ENCODE data around the gene NAA10. TPM values are rescaled to one million over a fixed set of nuclear protein-coding genes. Genes with fewer than 3 reads are reported as not detected.

NAA10 gene
- total RNA-seq, 1 donor from 2014 or later = 41.3 TPM

GRCh38 chrX:153929576-153929975 lies 5.3 kb downstream of the NAA10 start:
- DNase-seq (ENCODE audit: low read depth in 2 of 2) = no peak

- no peak for DNase-seq (ENCODE audit: low read depth in 2 of 2)
Observed at GRCh38 chrX:153928846-153929245, 6.0 kb downstream of the NAA10 start.

DNA sequence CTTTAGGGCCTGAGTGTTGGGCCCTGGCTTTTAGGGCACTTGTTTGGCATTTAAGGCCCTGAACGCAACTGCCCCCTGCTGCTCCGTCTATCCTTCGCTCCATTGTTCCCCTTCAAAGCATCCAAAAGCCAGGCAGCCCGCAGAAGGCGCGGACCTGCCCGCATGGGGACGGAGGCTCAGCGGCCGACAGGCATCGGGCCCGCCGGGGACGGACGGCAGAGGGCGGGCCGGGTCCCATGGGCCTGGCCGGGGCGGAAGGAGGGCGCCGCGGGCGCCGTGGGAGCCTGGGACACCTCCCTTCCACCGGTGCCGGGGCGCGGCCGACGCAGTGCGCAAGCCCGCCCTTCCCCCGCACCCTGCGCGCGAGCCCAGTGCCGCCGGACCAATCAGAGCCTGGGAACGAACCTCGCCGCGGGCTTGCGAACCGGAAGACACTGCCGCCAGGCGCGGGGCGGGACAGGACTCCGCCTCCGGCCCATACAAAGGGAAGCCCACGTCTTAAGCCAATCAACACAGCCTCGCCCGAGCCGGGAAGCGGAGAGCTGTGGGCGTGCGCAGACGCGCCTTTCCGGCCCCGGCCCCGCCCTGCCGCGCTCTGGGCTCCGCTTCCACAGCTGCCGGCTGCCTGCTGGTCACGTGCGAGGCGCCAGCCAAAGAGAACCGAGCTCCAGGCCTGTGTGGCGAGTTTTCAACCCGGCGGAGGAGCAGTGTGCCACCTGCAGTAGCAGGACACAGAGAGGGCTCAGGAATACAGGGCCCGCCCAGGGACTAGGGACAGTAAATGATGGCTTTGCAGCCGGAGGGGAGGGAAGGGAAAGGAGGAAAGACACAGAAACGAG lies 6.7 kb downstream of the NAA10 start:
- peak; percentile 99 for DNase-seq (ENCODE audit: low read depth in 2 of 2)

DNA sequence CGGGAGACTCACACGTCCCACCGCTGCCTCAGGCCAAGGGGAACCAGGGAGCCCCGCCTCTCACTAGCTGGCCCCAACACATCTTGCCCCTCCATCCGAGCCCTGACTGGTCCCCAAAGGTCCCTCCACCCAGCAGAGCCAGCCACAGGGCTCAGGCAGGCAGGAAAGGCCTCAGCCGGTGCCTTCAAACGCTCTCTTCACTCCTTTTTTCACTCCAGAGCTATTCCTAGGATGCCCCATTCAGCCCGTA lies 7.2 kb downstream of the NAA10 start:
- no peak for DNase-seq (ENCODE audit: low read depth in 2 of 2)

- peak; percentile 58 to 79 for DNase-seq (ENCODE audit: low read depth in 2 of 2)
Observed at GRCh38 chrX:153926858-153927671, 7.8 kb downstream of the NAA10 start.

- no peak for DNase-seq (ENCODE audit: low read depth in 2 of 2)
Observed at GRCh38 chrX:153926552-153926857, 8.3 kb downstream of the NAA10 start.

DNA sequence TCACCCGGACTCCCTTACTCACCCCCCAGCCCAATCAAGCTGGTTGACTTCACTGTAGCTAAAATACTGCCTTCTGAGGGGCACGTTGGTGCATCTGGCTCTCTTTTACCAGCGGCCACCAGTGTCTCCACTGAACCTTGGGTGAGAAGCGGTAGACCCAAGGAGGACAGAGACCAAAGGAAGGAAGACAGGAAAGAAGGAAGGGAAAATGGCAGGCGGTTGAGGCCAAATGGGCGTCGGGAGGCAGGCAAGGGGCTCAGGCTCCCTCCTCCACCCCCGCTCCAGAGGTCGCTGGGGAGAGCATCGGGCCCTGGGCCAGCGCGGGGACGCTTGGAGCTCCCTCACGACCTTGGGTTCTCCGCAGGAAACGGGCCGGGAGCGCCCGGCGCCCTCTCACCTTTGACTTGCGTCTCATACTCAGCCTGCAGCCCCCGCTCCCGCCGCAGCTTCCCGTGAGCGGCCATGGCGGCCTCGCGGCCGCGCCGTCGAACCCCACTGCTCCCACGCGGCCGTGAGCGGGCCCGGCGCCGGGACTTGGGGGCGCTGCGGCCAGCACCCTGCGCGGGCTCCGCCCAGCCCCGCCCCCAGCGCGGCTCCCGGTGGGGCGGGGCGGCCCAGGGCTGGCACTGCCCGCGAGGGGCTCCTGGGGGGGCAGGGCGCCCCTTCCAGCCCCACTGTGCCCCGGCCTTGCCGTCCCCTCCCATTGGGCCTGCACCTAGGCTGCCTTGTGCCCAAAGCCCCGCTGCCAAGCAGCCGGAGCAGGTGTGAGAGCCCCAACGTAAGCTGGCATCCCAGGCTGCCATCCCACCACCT lies 8.9 kb downstream of the NAA10 start, which contains the start of gene ARHGAP4:
TSS of gene ARHGAP4 (minus strand) at position 526 of the 813 bp plus-strand sequence. CDS start at position 464, 62 bp downstream.
- DNase-seq (ENCODE audit: low read depth in 2 of 2) = no peak

DNA sequence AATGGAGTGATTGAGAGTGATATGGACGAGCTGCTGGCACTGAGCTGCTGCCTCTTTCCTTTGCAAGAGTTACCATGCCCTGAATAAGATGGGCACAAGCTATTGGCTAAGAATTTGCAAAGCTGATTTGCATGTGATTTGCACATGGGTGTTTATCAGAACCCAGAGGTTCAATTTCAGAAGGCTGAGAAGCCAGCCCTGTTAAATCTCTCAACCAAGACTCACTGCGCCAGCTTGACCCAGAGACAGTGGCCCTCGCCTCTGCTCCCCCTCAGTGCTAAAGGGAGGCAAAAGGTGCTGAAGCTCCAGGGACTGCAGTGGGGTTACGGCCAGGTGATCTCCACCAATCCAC lies 9.5 kb downstream of the NAA10 start:
- DNase-seq (ENCODE audit: low read depth in 2 of 2) = no peak

DNA sequence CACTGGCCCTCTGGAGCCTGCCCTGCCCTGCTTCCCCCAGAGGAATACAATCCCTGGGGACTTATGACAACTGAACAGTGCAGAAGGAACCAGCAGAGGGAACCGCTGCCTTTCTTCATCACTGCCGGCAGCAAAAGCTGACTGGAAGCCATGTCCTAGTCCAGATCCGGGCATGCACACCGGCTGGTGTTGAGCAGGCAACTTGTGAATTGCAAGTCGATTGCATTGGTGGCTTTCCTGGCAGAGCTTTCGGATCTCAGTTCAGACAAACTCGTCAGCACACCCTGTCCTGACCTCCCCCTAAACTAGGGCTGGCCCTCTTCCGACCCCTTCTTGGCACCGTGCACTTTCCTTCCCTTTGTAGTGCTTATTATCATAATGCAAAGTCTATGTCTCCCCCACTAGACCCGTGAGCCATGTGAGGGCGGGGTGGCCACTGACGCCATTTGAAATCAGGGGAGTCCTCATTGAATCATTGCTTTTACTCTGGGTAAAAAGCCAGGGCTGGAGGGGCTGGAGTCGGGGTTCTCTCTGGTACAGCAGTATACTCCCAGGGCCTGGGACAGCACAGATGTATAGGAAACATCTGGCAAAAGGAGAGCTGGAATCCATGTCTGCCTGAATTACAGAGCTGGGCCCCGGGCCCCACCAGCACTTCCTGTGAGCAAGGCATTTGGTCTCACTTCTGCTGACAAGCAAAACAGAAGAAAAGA lies 10.5 kb downstream of the NAA10 start:
- peak; percentile 65 to 79 for DNase-seq (ENCODE audit: low read depth in 2 of 2)

DNA sequence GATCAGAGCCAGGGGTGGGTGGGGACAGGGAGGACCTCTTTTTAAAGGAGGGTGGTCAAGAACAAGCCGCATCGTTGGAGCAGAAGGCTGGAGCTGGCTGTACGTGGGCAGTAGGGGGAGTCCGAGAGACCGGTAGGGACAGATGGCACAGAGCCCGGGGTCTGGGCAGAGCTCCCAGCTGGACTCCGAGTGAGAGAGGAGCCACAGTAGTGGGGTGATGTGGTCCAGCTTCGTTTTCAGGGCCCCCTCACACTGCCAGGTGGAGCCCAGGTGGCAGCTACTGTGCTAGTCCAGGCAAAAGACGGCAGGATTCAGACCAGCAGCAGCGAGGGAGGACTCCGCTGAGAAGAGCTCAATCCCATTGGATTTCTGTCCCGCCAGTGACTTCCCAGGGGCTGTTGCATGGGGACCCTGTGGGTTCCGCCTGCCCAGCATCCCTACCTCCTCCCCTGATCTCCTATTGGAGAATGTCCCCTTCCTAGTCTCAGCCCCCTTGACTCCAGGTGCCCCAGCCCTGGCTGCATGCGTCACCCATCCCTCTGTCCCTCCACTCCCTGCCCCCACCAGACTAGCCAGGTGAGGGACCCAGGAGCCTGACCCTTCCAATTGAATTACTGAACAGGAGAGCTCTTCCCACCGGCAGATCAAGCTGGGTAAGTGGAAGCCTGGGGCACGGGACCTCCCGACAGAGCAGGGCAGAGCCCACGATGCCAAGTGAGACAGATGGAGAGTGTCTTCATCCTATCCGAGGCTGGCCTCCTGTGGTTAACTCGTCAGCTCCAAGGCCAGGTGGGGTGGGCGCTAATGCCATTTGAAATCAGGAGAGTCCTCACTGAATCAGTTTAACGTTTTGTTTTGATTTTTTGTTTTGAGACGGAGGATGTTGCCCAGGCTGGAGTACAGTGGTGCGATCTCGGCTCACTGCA lies 11.6 kb downstream of the NAA10 start:
- DNase-seq (ENCODE audit: low read depth in 2 of 2) = peak; percentile 66 to 88

- peak in 1 of 2 donors; percentile 50 for DNase-seq (ENCODE audit: low read depth in 2 of 2)
Observed at GRCh38 chrX:153921511-153922446, 13.1 kb downstream of the NAA10 start.

GRCh38 chrX:153921070-153921469 lies 13.8 kb downstream of the NAA10 start:
- DNase-seq (ENCODE audit: low read depth in 2 of 2) = no peak

DNA sequence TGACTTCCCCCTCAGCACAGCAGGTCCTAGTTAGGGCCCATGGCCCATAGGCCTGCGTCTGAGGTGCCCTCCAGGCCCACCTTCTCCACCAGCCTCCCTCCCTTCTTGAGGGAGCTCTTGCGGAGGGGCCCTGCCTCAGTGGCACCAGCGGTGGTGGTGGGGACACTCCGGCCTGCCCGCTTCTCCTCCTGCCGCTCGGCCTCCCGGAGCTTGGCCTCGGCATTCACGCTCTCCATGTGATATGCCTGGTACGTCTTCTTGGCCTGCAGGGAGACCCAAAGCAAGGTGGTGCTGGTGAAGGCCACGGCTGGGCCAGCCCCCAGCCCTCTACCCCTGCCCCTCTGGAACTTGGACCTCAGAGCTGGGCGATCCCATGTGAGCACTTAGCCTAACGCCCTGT lies 14.3 kb downstream of the NAA10 start:
- no peak for DNase-seq (ENCODE audit: low read depth in 2 of 2)

DNA sequence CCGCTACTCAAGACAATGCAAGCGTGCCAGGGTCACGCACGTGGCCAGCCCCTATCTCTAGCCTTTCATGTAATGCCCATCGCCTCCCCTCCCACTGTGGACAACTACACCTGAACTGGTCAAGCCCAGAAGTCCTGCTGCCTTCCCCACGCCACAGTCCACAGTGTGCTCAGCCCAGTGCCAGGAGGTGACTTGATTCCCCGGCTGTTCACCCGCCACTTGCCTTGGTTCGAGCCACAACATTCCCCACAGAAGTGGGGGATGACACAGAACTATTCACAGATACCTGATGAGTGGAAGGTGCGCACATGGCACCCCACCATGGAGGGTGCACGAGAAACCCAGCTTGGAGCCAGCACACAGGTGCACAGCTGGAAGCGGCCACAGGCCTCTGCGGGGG lies 15.6 kb downstream of the NAA10 start:
- no peak for DNase-seq (ENCODE audit: low read depth in 2 of 2)

DNA sequence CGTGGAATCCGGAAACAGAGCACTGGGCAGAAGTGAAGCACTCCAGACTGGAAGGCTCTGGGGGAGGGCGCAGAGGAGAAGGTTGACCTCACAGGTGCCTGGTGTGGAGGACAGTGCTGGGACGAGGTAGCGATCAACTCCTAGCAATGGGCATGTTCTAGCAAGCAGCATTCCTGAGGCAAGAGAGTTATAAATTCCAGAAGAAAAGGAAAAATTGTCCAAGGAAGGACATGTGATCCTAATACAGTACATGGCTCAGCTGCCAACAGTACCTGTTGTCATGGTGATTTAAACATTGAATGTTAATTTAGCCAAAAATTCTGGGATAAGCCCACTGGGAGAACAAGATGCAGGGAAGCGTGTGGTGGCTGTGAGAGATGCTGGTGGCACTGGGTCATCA lies 17.0 kb downstream of the NAA10 start:
- no peak for DNase-seq (ENCODE audit: low read depth in 2 of 2)

DNA sequence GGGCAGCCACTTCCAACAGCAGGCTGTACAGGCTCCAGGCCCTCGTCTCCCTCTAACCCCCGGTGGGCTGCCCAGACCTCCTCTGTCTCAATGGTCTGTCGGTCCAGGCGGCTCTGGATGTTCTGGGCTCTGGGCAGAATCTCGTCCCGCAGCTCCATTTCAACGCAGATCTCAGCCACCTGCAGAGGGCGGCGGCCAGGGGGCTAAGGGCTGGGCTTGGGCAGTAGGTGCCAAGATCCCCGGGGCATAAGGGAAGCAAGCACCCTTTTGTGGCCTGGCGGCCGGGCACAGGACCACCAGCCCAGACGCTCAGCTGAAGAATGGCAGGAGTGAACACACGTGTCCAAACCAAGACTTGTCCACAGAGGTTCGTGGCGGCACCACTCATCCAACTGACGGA lies 21.1 kb downstream of the NAA10 start:
- no peak for DNase-seq (ENCODE audit: low read depth in 2 of 2)

- DNase-seq (ENCODE audit: low read depth in 2 of 2) = no peak
Observed at GRCh38 chrX:153913211-153913610, 21.6 kb downstream of the NAA10 start.

GRCh38 chrX:153911798-153912197 lies 23.0 kb downstream of the NAA10 start:
- DNase-seq (ENCODE audit: low read depth in 2 of 2) = no peak

GRCh38 chrX:153910446-153910845 lies 24.4 kb downstream of the NAA10 start:
- DNase-seq (ENCODE audit: low read depth in 2 of 2) = no peak

Data from lung microvascular endothelial cell (primary cell).